ENCODE results near the gene C9orf153. TPM values are rescaled to one million over a fixed set of nuclear protein-coding genes. Genes with fewer than 3 reads are reported as not detected.

C9orf153 gene
- total and polyA plus RNA-seq, 2 of the 8 experiments (the other 6 are each of a cell fraction or from before 2014, with no cell fraction given) = not detected

DNA sequence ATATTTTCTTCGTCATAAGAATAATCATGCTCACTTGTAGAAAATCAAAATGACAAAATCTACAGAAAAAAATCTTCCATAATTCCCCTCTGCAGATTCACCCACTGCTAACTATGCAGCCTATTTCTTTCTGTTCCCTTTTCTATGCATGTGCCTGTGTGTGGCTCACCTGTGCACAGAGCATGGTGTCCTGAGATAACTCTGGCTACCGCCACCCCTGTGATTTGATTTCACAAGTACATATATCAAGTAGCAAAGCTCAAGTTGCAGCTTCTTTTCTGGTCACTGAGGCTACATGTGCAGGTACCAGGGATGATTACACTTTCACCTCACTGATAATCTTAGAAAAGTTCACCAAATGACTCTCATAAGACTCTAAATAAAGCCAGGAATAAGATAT is 41.2 kb upstream of the C9orf153 start:
- H2BK120ac ChIP-seq (replicated peaks; ENCODE audit: low read depth, low read length) = no peak overlapping the region
- no peak overlapping the region for H4K91ac ChIP-seq (replicated peaks; ENCODE audit: insufficient read length, low read length)
- H3K18ac ChIP-seq (ENCODE audit: extremely low read depth, low read length) = no peak overlapping the region
- H3K4me3 ChIP-seq (ENCODE audit: extremely low read depth in 1 of 4, insufficient read depth in 2 of 4, low read depth in 3 of 4, low read length in 4 of 4) = no peak overlapping the region
- peaks cover 0 to 12% (median 8%) of the 10 kb centered on the region in 4 experiments; a peak in 3 of 7 replicates for H3K4me1 ChIP-seq (replicated peaks in 1 of 4; ENCODE audit: control insufficient read depth in 3 of 4, insufficient read depth in 4 of 4, low read length in 3 of 4)
- ChIA-PET POLR2A (ENCODE audit: partially characterized antibody) (no interaction called here), CTCF (ENCODE audit: partially characterized antibody) (no interaction called here)
- H3K23ac ChIP-seq (ENCODE audit: insufficient read length) = no peak overlapping the region
- H2AFZ ChIP-seq (ENCODE audit: low read length) = no peak overlapping the region
- no peaks in the 10 kb centered on the region for H3K79me1 ChIP-seq (ENCODE audit: low read depth, low read length)
- no peak overlapping the region for H2BK15ac ChIP-seq (ENCODE audit: low read length)
- H2BK12ac ChIP-seq (ENCODE audit: low read depth, low read length) = no peak overlapping the region
- no peaks in the 10 kb centered on the region for H4K20me1 ChIP-seq (replicated peaks in 1 of 2; ENCODE audit: control insufficient read depth in 1 of 2, insufficient read depth in 2 of 2, low read length in 2 of 2)
- H3K4ac ChIP-seq (replicated peaks; ENCODE audit: insufficient read length, low read depth, low read length) = no peak overlapping the region
- no peak overlapping the region for H3K56ac ChIP-seq (replicated peaks; ENCODE audit: insufficient read length, low read depth, low read length)
- no peaks in the 10 kb centered on the region for H3K9me3 ChIP-seq (ENCODE audit: insufficient read depth in 2 of 2, low read depth in 1 of 2, low read length in 1 of 2)
- no peak overlapping the region for H2BK20ac ChIP-seq (ENCODE audit: low read length)
- no peak overlapping the region for H3K14ac ChIP-seq (ENCODE audit: insufficient read length)
- no peaks in the 10 kb centered on the region for H3K27me3 ChIP-seq (replicated peaks in 1 of 4; ENCODE audit: control insufficient read depth in 3 of 4, extremely low read depth in 1 of 4, insufficient read depth in 3 of 4, low read length in 3 of 4)
- no peak overlapping the region for H2AK5ac ChIP-seq (ENCODE audit: low read depth, low read length)
- no peak overlapping the region for H3K4me2 ChIP-seq (ENCODE audit: insufficient read depth in 1 of 2, low read depth in 2 of 2, low read length in 2 of 2)
- H3K23me2 ChIP-seq (ENCODE audit: low read depth, low read length) = no peaks in the 10 kb centered on the region
- no peak overlapping the region for H3K27ac ChIP-seq (ENCODE audit: low read depth, low read length)
- no peak overlapping the region for H3K9ac ChIP-seq (replicated peaks in 1 of 4; ENCODE audit: extremely low read depth in 1 of 4, low read depth in 3 of 4, low read length in 3 of 4)
- peaks cover 5 to 60% (median 31%) of the 10 kb centered on the region in 4 experiments; a peak in 7 of 8 replicates for H3K36me3 ChIP-seq (ENCODE audit: control insufficient read depth in 2 of 4, insufficient read depth in 4 of 4, low read length in 3 of 4)
- DNase-seq (ENCODE audit: low read depth in 1 of 2, low spot score in 2 of 2) = no peak
- no peak overlapping the region for H4K8ac ChIP-seq (ENCODE audit: extremely low read depth, insufficient read depth, low read length)
- no peak for FAIRE-seq
- H4K5ac ChIP-seq (ENCODE audit: insufficient read length, low read depth, low read length) = no peak overlapping the region
- no peak overlapping the region for H2BK5ac ChIP-seq (ENCODE audit: low read depth, low read length)
- no peaks in the 10 kb centered on the region for H3K79me2 ChIP-seq (ENCODE audit: control insufficient read depth in 1 of 2, insufficient read depth in 2 of 2, low read length in 2 of 2)
- TF ChIP-seq CTBP2 (IDR thresholded peaks at IDR 0.05; ENCODE audit: borderline replicate concordance, insufficient read depth, insufficient read length, low read length) (no peak), ZNF274 (IDR thresholded peaks at IDR 0.05; ENCODE audit: borderline replicate concordance, extremely low read depth, low read length) (no peak), SRF (IDR thresholded peaks at IDR 0.05; ENCODE audit: low read depth, low read length) (no peak), HDAC6 (IDR thresholded peaks at IDR 0.05; ENCODE audit: low read depth, low read length) (no peak), CHD2 (IDR thresholded peaks at IDR 0.05; ENCODE audit: low read length) (no peak), EP300 (IDR thresholded peaks at IDR 0.05; ENCODE audit: borderline replicate concordance in 1 of 2, low read depth in 2 of 2, low read length in 2 of 2) (no peak), MAFK (IDR thresholded peaks at IDR 0.05; ENCODE audit: low read depth, low read length) (no peak), TAF1 (IDR thresholded peaks at IDR 0.05; ENCODE audit: low read depth, low read length) (no peak), TEAD4 (IDR thresholded peaks at IDR 0.05; ENCODE audit: low read depth, low read length) (no peak), PHF8 (conservative IDR thresholded peaks at IDR 0.05; ENCODE audit: low read depth, low read length) (no peak), KDM4A (IDR thresholded peaks at IDR 0.05; ENCODE audit: low read depth, low read length, severe bottlenecking) (no peak)
- TF ChIP-seq, protein P1, sequence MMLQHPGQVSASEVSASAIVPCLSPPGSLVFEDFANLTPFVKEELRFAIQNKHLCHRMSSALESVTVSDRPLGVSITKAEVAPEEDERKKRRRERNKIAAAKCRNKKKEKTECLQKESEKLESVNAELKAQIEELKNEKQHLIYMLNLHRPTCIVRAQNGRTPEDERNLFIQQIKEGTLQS (IDR thresholded peaks at IDR 0.05; ENCODE audit: insufficient read depth, low read depth, low read length) = no peak
- TF ChIP-seq, protein P2, sequence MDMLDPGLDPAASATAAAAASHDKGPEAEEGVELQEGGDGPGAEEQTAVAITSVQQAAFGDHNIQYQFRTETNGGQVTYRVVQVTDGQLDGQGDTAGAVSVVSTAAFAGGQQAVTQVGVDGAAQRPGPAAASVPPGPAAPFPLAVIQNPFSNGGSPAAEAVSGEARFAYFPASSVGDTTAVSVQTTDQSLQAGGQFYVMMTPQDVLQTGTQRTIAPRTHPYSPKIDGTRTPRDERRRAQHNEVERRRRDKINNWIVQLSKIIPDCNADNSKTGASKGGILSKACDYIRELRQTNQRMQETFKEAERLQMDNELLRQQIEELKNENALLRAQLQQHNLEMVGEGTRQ (IDR thresholded peaks at IDR 0.05; ENCODE audit: low read length) = no peak
- 98% methylated on average over 2 of the region's 2 CpGs; no CpG with 5 or more reads in 1 of the 2 experiments for WGBS, 2 experiments (ENCODE audit: extremely low coverage in 1 of 2, insufficient coverage in 1 of 2, insufficient read length in 1 of 2, insufficient replicate concordance in 2 of 2, low coverage in 1 of 2, low lambda C conversion rate in 2 of 2, missing lambda C conversion rate in 1 of 2)

Measured in H1 (cell line).